Gastrocnemius medialis (tissue), 4 donors: ENCODE measurements around the gene KIRREL3.

Source experiments
- POLR2A ChIP-seq, 2 donors: fragments of 450-650 bp; IDR thresholded peaks; one replicate each; pipeline ENCODE4 v1.6.1; 2017; ENCODE audit warnings: antibody characterized with exemption in 2 of 2, mild to moderate bottlenecking in 2 of 2, moderate library complexity in 2 of 2
- TF ChIP-seq, protein P1 (sequence below), 5 experiments: fragments of 450-650 bp in 3 of 5; fragments of 200-600 bp in 2 of 5; sonication (generic) in 2 of 5; IDR thresholded peaks in 4 of 5; conservative IDR thresholded peaks in 1 of 5; 1 replicate in 4 of 5; 2 replicates in 1 of 5; pipeline ENCODE4 v1.5.1; 2016 to 2019; ENCODE audit warnings: antibody characterized with exemption in 5 of 5, mild to moderate bottlenecking in 3 of 5, moderate library complexity in 3 of 5

DNA sequence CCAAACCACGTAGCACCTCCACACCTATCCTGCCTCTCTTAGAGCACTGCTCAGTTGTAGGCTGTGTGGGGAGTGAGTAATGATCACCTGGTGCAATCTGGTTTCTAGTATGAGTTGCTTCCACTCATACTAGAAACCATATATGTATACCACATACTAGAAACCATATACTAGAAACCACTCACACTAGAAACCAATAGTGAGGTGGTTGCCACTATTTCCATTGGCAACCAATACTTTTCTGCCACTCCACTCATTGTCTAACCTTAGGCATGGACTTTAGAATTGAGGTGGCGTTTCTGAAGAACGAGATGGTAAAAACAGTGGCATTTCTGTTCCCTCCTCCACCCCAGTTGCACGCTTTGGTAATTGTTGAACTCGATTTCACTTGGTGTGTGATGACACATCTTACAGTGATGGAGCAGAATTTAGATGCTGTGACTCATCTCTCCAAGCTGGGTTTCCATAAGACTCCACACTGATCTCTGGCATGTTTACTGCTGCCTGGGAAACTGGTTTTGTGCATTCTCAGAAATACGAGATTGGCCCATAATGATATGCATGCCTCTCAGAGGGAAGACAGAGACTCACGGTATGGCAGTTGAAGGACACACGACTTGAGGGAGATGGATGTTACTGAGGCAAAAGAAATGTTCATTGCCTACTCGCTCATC lies 82.9 kb downstream of the KIRREL3 start:
- no peak for TF ChIP-seq POLR2A (IDR thresholded peaks at IDR 0.05)
- TF ChIP-seq, protein P1, sequence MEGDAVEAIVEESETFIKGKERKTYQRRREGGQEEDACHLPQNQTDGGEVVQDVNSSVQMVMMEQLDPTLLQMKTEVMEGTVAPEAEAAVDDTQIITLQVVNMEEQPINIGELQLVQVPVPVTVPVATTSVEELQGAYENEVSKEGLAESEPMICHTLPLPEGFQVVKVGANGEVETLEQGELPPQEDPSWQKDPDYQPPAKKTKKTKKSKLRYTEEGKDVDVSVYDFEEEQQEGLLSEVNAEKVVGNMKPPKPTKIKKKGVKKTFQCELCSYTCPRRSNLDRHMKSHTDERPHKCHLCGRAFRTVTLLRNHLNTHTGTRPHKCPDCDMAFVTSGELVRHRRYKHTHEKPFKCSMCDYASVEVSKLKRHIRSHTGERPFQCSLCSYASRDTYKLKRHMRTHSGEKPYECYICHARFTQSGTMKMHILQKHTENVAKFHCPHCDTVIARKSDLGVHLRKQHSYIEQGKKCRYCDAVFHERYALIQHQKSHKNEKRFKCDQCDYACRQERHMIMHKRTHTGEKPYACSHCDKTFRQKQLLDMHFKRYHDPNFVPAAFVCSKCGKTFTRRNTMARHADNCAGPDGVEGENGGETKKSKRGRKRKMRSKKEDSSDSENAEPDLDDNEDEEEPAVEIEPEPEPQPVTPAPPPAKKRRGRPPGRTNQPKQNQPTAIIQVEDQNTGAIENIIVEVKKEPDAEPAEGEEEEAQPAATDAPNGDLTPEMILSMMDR (IDR thresholded peaks at IDR 0.05 in 4 of 5, conservative IDR thresholded peaks at IDR 0.05 in 1 of 5) = no peak
